GM18505 (cell line): ENCODE results near the gene DCAF6.
"Not testable (repeated sequence)": the region's sequence is repeated elsewhere in the genome, so short reads cannot be mapped to it uniquely, and the experiment has no call there.

Source experiments
- ATAC-seq: cut with Tn5 transposase; IDR thresholded peaks from one replicate; pipeline ENCODE4 v1.9.1; 2021; ENCODE audit not compliant: unreplicated experiment
- POLR2A ChIP-seq: IDR thresholded peaks from 4 replicates; pipeline ENCODE4 v1.6.1; 2011; ENCODE audit warnings: borderline replicate concordance; ENCODE audit not compliant: insufficient read depth, insufficient read length; ENCODE audit errors: extremely low read depth

The DCAF6 gene

DNA sequence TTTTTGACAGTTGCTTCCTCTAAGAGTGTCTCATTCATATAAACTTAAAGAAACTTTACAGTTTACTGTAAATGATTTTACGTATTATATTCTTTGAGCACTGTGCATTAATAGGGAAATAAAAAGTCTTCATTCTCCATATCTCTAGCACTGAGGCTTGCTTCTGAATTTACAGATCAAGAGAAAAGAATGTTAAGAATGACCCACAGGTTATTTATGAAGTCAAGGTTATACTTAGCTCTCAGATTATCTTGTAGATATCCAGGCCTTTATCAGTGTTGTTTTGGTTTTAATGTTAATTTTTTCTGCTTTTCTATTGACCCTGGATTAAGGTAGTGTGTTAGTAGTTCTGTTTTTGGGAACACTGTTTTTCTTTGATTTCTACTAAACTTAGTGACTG, 108.8 kb downstream of the DCAF6 start:
- TF ChIP-seq POLR2A = no peak
- no peak for ATAC-seq

DNA sequence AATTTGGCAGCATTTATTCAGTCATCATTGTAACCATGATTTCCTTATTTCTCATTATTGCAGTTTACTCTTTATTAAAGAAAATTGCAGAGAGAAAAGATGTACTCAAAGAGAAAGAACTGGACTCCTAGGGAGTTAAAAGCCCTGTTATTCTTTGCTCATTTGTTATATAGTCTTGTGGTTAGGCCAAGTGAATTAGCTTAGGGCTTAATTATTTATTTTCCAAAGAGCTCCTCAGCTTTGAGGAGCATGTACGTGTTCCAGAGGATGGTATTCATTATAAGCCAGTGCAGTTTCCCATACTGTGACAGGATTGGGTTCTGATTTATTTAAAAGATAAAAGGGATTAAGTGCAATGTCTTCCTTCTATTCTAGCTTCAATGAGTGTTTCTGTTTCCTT, 113.8 kb downstream of the DCAF6 start:
- TF ChIP-seq POLR2A = no peak
- ATAC-seq = no peak

- ATAC-seq = no peak
- no peak for TF ChIP-seq POLR2A
These were observed 114.4 kb downstream of the DCAF6 start for GRCh38 chr1:168050880-168051279.

- no peak for ATAC-seq
These were observed 117.2 kb downstream of the DCAF6 start for GRCh38 chr1:168053681-168054080.

DNA sequence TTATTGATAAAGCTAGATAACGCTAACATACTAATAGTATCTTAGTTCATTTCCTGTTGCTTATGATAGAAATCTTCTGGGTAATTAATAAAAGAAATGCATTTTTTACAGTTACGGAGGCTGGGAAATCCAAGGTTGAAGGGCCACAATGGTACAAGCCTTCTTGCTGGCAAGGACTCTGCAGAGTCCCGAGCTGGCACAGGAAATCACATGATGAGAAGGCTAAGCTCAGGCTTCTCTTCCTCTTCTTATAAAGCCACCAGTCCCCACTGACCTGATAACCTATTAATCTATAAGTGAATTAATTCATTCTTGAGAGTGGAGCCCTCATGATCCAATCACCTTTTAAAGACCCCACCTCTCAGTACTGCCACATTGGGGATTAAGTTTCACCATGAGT, 117.6 kb downstream of the DCAF6 start:
- no peak for TF ChIP-seq POLR2A
- no peak for ATAC-seq

More at GRCh38 chr1:168053681-168054080, 117.2 kb downstream of the DCAF6 start:
- TF ChIP-seq POLR2A = no peak

GRCh38 chr1:168056152-168056551, 119.7 kb downstream of the DCAF6 start:
- not testable (repeated sequence) for ATAC-seq

DNA sequence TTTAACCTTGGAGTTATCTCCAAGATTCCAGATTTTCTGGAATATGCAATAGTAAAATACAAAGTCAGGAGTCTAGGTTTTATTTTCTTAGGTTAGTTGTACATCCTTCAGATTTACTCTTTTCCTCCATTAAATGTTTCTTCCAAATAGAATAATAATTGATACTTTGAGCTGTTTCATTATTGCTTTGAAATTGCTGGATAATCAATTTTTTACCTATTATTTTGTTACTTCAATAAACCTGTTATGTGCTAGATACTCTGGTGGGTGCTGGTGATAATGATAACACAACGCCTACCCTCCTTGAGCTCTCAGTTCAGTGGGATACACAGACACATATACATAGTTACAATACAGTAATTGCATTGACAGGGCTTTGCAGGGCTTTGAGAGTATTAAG, 120.9 kb downstream of the DCAF6 start:
- no peak for TF ChIP-seq POLR2A
- ATAC-seq = no peak

DNA sequence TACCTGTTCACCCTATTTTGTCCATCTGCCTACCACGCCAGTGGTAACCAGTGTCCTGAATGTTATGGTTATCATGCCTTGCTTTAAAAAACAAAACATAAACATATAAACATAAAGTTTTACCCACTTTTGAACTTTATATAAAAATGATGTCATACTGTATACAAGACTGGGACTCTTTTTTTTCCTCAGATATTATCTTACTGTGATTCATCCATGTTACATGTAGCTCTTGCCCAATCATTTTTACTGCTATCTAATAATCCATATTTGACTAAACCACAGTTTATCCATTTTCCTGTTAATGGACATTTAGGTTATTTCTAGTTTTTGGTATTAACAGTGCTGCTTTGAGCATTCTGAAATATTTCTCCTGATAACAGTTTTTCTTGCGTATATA, 121.4 kb downstream of the DCAF6 start:
- TF ChIP-seq POLR2A = no peak

DNA sequence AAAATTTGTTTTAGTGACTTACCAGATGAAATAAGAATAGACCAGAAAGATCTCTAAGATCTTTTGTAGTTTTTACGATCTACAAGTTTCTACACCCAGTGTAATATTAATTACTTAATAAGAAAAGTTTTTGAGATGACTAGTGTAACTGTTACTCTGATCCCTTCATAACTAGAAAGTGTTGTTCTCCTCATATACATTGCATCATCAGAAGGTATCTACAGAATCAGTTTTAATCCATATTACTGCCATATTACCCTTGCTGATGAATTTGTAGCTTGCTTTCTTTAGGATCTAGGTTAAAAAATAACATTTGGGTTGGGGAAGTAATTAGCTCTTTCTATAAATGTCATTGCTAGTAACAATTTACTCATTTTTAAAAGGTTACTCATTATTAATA, 127.7 kb downstream of the DCAF6 start:
- ATAC-seq = no peak
- no peak for TF ChIP-seq POLR2A

More for the DNA sequence above, 121.4 kb downstream of the DCAF6 start:
- ATAC-seq = no peak

DNA sequence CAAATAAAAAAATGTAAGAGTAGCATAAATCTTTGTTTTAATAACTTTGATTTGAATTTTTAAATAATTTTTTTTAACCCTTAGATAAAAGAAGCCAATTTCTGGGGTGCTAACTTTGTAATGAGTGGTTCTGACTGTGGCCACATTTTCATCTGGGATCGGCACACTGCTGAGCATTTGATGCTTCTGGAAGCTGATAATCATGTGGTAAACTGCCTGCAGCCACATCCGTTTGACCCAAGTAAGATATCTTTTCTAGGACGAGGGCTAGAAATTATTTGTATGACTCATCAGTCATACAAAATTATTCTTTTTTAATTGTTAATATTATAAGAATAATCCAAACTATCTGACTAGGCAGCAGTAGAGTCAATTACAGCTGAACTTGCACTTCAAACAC, 129.0 kb downstream of the DCAF6 start:
- no peak for TF ChIP-seq POLR2A
- ATAC-seq = no peak

- TF ChIP-seq POLR2A = no peak
- ATAC-seq = no peak
These were observed 132.9 kb downstream of the DCAF6 start for GRCh38 chr1:168069384-168069783.

DNA sequence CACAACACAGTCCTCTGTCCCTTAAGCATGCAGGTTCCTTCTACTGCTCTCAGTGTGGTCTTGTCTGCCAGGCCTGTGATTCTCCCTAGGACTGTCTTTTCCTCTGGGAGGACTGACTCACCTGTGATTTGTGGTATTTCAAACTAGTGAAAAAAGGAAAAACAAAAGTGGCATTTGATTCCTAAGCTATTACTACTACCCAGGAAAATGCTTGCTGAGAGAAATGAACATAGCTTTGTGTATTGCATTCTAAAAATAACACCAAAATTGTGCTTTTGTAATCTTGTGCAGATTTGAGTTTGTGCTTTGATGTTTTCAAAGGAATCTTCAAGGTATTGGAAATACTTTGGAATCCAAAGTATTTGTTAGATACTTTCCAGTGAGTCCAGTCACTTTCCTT, 143.3 kb downstream of the DCAF6 start:
- ATAC-seq = no peak

DNA sequence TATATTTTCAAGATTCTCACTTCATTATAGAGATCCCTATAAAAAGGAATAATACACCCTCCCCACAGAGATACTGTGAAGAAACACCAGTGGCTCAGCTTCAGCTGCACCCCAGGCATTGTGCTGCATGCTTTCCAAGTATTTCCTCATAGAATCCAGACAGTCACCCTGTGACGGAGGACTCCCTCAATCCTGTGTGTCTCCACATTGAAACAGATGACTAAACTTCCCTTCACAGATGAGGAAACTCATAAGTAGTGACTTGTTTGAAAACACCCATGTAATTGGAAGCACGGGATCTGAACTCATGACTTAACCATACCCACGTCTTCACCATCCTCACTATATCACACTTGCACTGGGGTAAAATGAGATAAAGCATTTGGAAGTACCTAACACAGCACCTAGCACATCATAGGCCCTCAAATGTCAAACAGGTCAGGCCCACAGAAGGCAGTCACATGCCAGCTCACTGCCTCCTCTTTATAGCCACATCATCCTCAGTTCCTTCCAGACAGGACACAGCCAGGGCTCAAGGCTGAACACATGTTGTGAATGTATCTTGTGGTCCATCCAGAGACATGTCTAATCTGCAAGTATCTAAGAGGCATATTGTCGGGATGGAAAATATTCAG, 145.0 kb downstream of the DCAF6 start:
- no peak for TF ChIP-seq POLR2A
- no peak for ATAC-seq

More for the DNA sequence above, 143.3 kb downstream of the DCAF6 start:
- no peak for TF ChIP-seq POLR2A

GRCh38 chr1:168082008-168082876, 145.8 kb downstream of the DCAF6 start:
- ATAC-seq = peak; percentile 82
- no peak for TF ChIP-seq POLR2A
